SK-N-SH treated with all-trans-retinoic acid at 6 μM for 48 hours (cell line): ENCODE measurements around the gene IGF2BP1.

Experiments
- ARNTL ChIP-seq: fragments of 450-650 bp; formaldehyde crosslinking; IDR thresholded peaks from 2 replicates; pipeline ENCODE4 v1.5.0; 2020; ENCODE audit warnings: low read depth, mild to moderate bottlenecking, moderate library complexity, borderline replicate concordance
- ZFP3 ChIP-seq: fragments of 250-450 bp; sonication (Bioruptor Pico); IDR thresholded peaks from 2 replicates; pipeline ENCODE4 v1.5.0; 2020; ENCODE audit warnings: mild to moderate bottlenecking, moderate library complexity
- ZFP30 ChIP-seq: fragments of 450-650 bp; formaldehyde crosslinking; IDR thresholded peaks from 2 replicates; pipeline ENCODE4 v1.5.0; 2022; ENCODE audit warnings: mild to moderate bottlenecking, moderate library complexity
- TF ChIP-seq, protein P1 (sequence below): fragments of 250-450 bp; sonication (Bioruptor Pico); IDR thresholded peaks from 2 replicates; pipeline ENCODE4 v1.5.1; 2021; ENCODE audit warnings: mild to moderate bottlenecking, moderate library complexity
- TF ChIP-seq, protein P2 (sequence below): fragments of 250-450 bp; sonication (Bioruptor Pico); IDR thresholded peaks from 2 replicates; pipeline ENCODE4 v1.8.0; 2020; ENCODE audit warnings: mild to moderate bottlenecking, moderate library complexity, borderline replicate concordance

- TF ChIP-seq ZFP3 (CRISPR knock-in tag) (no peak), ZFP30 (CRISPR knock-in tag) (no peak), ARNTL (CRISPR knock-in tag) (no peak)
- TF ChIP-seq, protein P1, sequence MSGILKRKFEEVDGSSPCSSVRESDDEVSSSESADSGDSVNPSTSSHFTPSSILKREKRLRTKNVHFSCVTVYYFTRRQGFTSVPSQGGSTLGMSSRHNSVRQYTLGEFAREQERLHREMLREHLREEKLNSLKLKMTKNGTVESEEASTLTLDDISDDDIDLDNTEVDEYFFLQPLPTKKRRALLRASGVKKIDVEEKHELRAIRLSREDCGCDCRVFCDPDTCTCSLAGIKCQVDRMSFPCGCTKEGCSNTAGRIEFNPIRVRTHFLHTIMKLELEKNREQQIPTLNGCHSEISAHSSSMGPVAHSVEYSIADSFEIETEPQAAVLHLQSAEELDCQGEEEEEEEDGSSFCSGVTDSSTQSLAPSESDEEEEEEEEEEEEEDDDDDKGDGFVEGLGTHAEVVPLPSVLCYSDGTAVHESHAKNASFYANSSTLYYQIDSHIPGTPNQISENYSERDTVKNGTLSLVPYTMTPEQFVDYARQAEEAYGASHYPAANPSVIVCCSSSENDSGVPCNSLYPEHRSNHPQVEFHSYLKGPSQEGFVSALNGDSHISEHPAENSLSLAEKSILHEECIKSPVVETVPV: no peak
- TF ChIP-seq, protein P2, sequence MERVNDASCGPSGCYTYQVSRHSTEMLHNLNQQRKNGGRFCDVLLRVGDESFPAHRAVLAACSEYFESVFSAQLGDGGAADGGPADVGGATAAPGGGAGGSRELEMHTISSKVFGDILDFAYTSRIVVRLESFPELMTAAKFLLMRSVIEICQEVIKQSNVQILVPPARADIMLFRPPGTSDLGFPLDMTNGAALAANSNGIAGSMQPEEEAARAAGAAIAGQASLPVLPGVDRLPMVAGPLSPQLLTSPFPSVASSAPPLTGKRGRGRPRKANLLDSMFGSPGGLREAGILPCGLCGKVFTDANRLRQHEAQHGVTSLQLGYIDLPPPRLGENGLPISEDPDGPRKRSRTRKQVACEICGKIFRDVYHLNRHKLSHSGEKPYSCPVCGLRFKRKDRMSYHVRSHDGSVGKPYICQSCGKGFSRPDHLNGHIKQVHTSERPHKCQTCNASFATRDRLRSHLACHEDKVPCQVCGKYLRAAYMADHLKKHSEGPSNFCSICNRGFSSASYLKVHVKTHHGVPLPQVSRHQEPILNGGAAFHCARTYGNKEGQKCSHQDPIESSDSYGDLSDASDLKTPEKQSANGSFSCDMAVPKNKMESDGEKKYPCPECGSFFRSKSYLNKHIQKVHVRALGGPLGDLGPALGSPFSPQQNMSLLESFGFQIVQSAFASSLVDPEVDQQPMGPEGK (CRISPR knock-in tag): no peak
Measured at GRCh38 chr17:49021768-49022103, 24.6 kb downstream of the IGF2BP1 start.
